DND-41 (cell line): ENCODE data around the gene CPT1A.
"Not testable (repeated sequence)": the region's sequence is repeated elsewhere in the genome, so short reads cannot be mapped to it uniquely, and the experiment has no call there.

Experiments used
- ATAC-seq: fragments of 200-7000 bp; cut with Tn5 transposase; 3 replicates; pipeline ENCODE4 v1.9.1; 2021; ENCODE audit warnings: low read depth; ENCODE audit not compliant: insufficient read depth
- DNase-seq: peaks from one replicate; pipeline ENCODE4 v3.0.0-alpha.2; 2020
- H2AFZ ChIP-seq: 2 replicates; pipeline ENCODE4 v1.6.0; 2012; ENCODE audit warnings: low read depth, low read length
- H3K27ac ChIP-seq: 2 replicates; pipeline ENCODE4 v1.5.1; 2012; ENCODE audit warnings: low read length, inconsistent platforms
- H3K27me3 ChIP-seq: fragments of 200-600 bp; sonication (generic); 2 replicates; pipeline ENCODE4 v1.6.0; 2012; ENCODE audit warnings: low read length, mild to moderate bottlenecking, inconsistent platforms; ENCODE audit not compliant: insufficient read depth, poor library complexity
- H3K36me3 ChIP-seq: 2 replicates; pipeline ENCODE4 v1.5.1; 2012; ENCODE audit warnings: low read length, inconsistent platforms; ENCODE audit not compliant: insufficient read depth
- H3K4me1 ChIP-seq: 2 replicates; pipeline ENCODE4 v1.5.1; 2012; ENCODE audit warnings: mild to moderate bottlenecking, low read length; ENCODE audit not compliant: insufficient read depth
- H3K4me2 ChIP-seq: 2 replicates; pipeline ENCODE4 v1.6.0; 2012; ENCODE audit warnings: mild to moderate bottlenecking, moderate library complexity, low read length, inconsistent platforms; ENCODE audit not compliant: insufficient read depth
- H3K4me3 ChIP-seq, 2 experiments: fragments of 200-600 bp in 1 of 2; shearing (Covaris generic) in 1 of 2; 2 replicates each; pipeline ENCODE4 v1.5.1; 2012 to 2016; ENCODE audit warnings: inconsistent platforms in 2 of 2, low read length in 2 of 2, mild to moderate bottlenecking in 2 of 2, low read depth in 1 of 2, moderate library complexity in 1 of 2
- H3K79me2 ChIP-seq: 2 replicates; pipeline ENCODE4 v1.6.0; 2012; ENCODE audit warnings: low read length, inconsistent platforms; ENCODE audit not compliant: insufficient read depth
- H3K9ac ChIP-seq: 2 replicates; pipeline ENCODE4 v1.6.0; 2012; ENCODE audit warnings: low read depth, mild to moderate bottlenecking, inconsistent platforms, low read length, moderate library complexity
- H3K9me3 ChIP-seq: 2 replicates; pipeline ENCODE4 v1.5.1; 2012; ENCODE audit warnings: low read length, moderate library complexity, mild to moderate bottlenecking, inconsistent platforms; ENCODE audit not compliant: insufficient read depth, severe bottlenecking
- H4K20me1 ChIP-seq: 2 replicates; pipeline ENCODE4 v1.6.0; 2012; ENCODE audit warnings: low read length; ENCODE audit not compliant: insufficient read depth
- EZH2 ChIP-seq: IDR thresholded peaks from 3 replicates; pipeline ENCODE4 v1.6.1; 2012; ENCODE audit warnings: borderline replicate concordance, low read depth, mild to moderate bottlenecking, moderate library complexity, low read length, inconsistent platforms; ENCODE audit not compliant: severe bottlenecking
- TF ChIP-seq, protein P1 (sequence below): IDR thresholded peaks from 2 replicates; pipeline ENCODE4 v1.5.1; 2012; ENCODE audit warnings: borderline replicate concordance, low read length, moderate library complexity, mild to moderate bottlenecking; ENCODE audit not compliant: poor library complexity, severe bottlenecking; ENCODE audit errors: extremely low read depth

CPT1A gene

GRCh38 chr11:68841718-68842426 is at the start of gene CPT1A:
CPT1A (minus strand) TSS chr11:68841916; CDS start chr11:68815474, 26,442 bp downstream.
- H3K4me1 ChIP-seq: peaks cover 66% of the 10 kb centered on the region
- peaks cover 38% of the 10 kb centered on the region for H3K79me2 ChIP-seq
- peaks cover 10% of the 10 kb centered on the region for H4K20me1 ChIP-seq
- no peak for TF ChIP-seq EZH2
- TF ChIP-seq, protein P1, sequence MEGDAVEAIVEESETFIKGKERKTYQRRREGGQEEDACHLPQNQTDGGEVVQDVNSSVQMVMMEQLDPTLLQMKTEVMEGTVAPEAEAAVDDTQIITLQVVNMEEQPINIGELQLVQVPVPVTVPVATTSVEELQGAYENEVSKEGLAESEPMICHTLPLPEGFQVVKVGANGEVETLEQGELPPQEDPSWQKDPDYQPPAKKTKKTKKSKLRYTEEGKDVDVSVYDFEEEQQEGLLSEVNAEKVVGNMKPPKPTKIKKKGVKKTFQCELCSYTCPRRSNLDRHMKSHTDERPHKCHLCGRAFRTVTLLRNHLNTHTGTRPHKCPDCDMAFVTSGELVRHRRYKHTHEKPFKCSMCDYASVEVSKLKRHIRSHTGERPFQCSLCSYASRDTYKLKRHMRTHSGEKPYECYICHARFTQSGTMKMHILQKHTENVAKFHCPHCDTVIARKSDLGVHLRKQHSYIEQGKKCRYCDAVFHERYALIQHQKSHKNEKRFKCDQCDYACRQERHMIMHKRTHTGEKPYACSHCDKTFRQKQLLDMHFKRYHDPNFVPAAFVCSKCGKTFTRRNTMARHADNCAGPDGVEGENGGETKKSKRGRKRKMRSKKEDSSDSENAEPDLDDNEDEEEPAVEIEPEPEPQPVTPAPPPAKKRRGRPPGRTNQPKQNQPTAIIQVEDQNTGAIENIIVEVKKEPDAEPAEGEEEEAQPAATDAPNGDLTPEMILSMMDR: no peak
- H3K36me3 ChIP-seq: peaks cover 11% of the 10 kb centered on the region
- H3K9ac ChIP-seq: peak within 1 kb of the TSS; percentile 85
- peak within 1 kb of the TSS; percentile 69 for H3K4me2 ChIP-seq
- peak within 1 kb of the TSS; percentile 58 to 85 for H3K4me3 ChIP-seq
- H3K27ac ChIP-seq: peak within 1 kb of the TSS; percentile 73
- no peaks in the 10 kb centered on the region for H3K9me3 ChIP-seq
- peak; percentile 75 for DNase-seq
- peak within 1 kb of the TSS; percentile 75 for H2AFZ ChIP-seq
- H3K27me3 ChIP-seq: no peaks in the 10 kb centered on the region
- ATAC-seq: peak; percentile 63

DNA sequence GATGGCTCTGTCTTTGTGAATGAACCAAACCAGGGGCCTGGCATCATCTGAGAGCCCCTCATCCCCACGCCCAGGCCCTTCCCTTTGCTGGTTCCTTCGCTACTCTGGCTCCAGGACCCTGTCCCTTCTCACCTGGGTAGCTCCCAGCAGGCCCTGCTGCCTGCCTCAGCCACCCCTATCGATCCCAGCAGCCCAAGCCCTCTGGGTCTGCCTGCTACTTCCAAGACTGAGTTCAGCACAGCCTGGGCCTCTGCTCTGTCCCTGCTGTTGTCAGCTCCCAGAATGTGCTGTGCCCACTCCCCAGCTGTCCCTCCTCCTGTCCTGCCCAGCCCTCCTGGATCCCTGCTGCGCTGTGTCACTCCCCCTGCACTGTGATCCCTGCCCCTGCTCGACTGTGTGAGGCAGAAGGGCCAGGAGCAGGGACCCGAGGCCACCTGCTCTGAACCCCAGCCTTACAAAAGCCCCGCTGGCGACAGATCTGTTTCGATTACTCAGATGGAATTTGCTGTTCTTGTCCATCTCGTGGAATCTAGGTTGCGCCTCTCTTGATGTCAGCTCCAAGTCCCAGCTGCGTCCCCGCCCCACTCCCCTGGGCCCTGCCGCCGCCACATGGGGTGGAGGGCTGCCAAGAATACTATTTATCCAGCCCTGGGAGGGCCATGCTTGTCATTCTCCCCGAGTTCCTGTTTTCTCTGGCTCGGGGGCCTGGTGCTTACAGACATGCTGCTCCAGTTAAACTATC is 48.9 kb upstream of the CPT1A start:
- Histone ChIP-seq H3K4me3 (no peak overlapping the region), H3K4me1 (no peaks in the 10 kb centered on the region), H3K27me3 (no peaks in the 10 kb centered on the region), H4K20me1 (0 out of 2 replicates have a peak, but pooled peaks cover 8% of the 10 kb centered on the region), H3K4me2 (no peak overlapping the region), H3K79me2 (no peaks in the 10 kb centered on the region), H3K36me3 (peaks cover 50% of the 10 kb centered on the region), H2AFZ (no peak overlapping the region), H3K27ac (no peak overlapping the region), H3K9me3 (no peaks in the 10 kb centered on the region), H3K9ac (no peak overlapping the region)
- TF ChIP-seq EZH2: no peak
- TF ChIP-seq, protein P1: no peak
- DNase-seq: no peak
- no peak for ATAC-seq

GRCh38 chr11:68889948-68890446 is 48.3 kb upstream of the CPT1A start:
- Histone ChIP-seq H2AFZ (no peak overlapping the region), H3K36me3 (peaks cover 43% of the 10 kb centered on the region), H3K79me2 (no peaks in the 10 kb centered on the region), H3K9me3 (no peaks in the 10 kb centered on the region), H3K4me2 (no peak overlapping the region), H4K20me1 (0 out of 2 replicates have a peak, but pooled peaks cover 8% of the 10 kb centered on the region), H3K27me3 (no peaks in the 10 kb centered on the region), H3K9ac (no peak overlapping the region), H3K4me1 (no peaks in the 10 kb centered on the region), H3K27ac (no peak overlapping the region), H3K4me3 (no peak overlapping the region)
- TF ChIP-seq EZH2: no peak
- TF ChIP-seq, protein P1: peak; percentile 41
- peak; percentile 42; the same call in 2 of the 3 replicates for ATAC-seq
- DNase-seq: peak; percentile 19

DNA sequence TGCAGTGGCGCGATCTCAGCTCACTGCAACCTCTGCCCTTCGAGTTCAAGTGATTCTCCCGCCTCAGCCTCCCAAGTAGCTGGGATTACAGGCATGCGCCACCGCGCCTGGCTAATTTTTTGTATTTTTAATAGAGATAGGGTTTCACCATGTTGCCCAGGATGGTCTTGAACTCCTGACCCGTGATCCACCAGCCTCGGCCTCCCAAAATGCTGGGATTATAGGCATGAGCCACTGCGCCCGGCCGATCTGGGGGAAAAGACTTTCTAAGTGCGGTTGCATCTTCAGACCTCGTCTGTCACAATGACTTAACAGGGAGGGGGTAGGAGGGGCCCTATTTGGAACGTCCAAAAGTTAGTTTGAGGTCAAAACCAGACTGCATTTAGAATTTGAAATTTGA is 43.1 kb upstream of the CPT1A start:
- H3K4me1 ChIP-seq, H3K9ac ChIP-seq, H3K79me2 ChIP-seq, H3K36me3 ChIP-seq, H2AFZ ChIP-seq, H3K27ac ChIP-seq, H4K20me1 ChIP-seq, H3K9me3 ChIP-seq, ATAC-seq, DNase-seq, H3K4me3 ChIP-seq, H3K27me3 ChIP-seq, H3K4me2 ChIP-seq: not testable (repeated sequence)
